ENCODE measurements around the gene TBC1D4. TPM values are rescaled to one million over a fixed set of nuclear protein-coding genes. Genes with fewer than 3 reads are reported as not detected.
"Not testable (repeated sequence)": the region's sequence is repeated elsewhere in the genome, so short reads cannot be mapped to it uniquely, and the experiment has no call there.

Gene TBC1D4
- total RNA-seq, 3 donors from 2014 or later = 33.3 to 52.8 (median 40.6) TPM

DNA sequence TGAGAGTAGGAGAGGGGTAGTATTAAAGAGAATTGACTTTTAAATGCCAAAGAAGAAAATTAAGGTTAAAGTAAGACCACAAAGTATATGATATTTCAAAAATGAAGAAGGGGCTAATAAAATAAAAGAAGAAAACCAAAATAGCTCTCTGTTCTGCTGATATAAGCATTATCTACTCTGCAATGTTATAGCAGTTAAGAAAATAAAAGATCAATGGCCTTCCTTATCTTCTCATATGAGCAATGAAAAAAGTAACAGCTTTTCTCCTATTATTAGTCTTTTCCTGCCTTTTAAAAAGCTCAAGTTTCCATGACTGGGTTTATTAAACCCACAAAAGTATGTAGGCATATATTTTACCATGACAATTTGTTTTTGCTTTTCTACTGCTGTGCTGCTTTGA lies 126.4 kb downstream of the TBC1D4 start:
- H3K27ac ChIP-seq = no peak overlapping the region
- H3K9me3 ChIP-seq = no peaks in the 10 kb centered on the region
- H3K36me3 ChIP-seq = no peaks in the 10 kb centered on the region
- H3K4me3 ChIP-seq = no peak overlapping the region
- H3K27me3 ChIP-seq = no peaks in the 10 kb centered on the region
- no peak for DNase-seq (ENCODE audit: low spot score in 2 of 2)
- TF ChIP-seq CTCF (IDR thresholded peaks at IDR 0.05) (no peak), POLR2AphosphoS5 (IDR thresholded peaks at IDR 0.05) (no peak), POLR2A (IDR thresholded peaks at IDR 0.05) (no peak)
- H3K4me1 ChIP-seq = no peaks in the 10 kb centered on the region
- intact Hi-C loops (cut with DNase I; ENCODE audit: low total_unique reads) = no loop called here

DNA sequence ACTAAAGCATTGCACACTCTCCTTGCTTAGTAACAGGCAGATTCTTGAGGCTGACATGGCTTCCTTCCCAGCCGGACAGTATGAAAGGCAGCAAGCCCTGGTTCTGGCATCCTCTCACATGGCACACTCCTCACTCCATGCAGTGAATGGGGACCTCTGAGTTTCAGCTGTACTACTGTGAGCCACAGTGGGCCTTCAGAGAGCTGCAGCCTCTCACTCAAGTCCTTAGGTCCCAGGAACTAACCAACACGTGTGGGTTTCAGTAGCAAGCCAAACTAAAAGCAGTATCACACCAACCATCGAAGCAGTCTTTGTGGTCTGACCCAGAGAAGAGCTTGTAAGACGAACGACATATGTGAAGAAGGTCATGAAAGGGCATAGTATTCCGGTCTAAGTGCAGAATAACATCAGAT lies 128.2 kb downstream of the TBC1D4 start:
- no peak overlapping the region for H3K4me3 ChIP-seq
- H3K9me3 ChIP-seq = no peaks in the 10 kb centered on the region
- no peak overlapping the region for H3K27ac ChIP-seq
- H3K36me3 ChIP-seq = no peaks in the 10 kb centered on the region
- intact Hi-C loops (cut with DNase I; ENCODE audit: low total_unique reads) = no loop called here
- H3K27me3 ChIP-seq = no peaks in the 10 kb centered on the region
- TF ChIP-seq POLR2A (IDR thresholded peaks at IDR 0.05) (no peak), POLR2AphosphoS5 (IDR thresholded peaks at IDR 0.05) (no peak), CTCF (IDR thresholded peaks at IDR 0.05) (no peak)
- H3K4me1 ChIP-seq = no peaks in the 10 kb centered on the region
- DNase-seq (ENCODE audit: low spot score in 2 of 2) = no peak

- intact Hi-C loops (cut with DNase I; ENCODE audit: low total_unique reads) = no loop called here
- H3K36me3 ChIP-seq = no peaks in the 10 kb centered on the region
- DNase-seq (ENCODE audit: low spot score in 2 of 2) = no peak
- H3K9me3 ChIP-seq = no peaks in the 10 kb centered on the region
- H3K27ac ChIP-seq = no peak overlapping the region
- no peaks in the 10 kb centered on the region for H3K4me1 ChIP-seq
- no peaks in the 10 kb centered on the region for H3K27me3 ChIP-seq
- no peak for TF ChIP-seq POLR2AphosphoS5 (IDR thresholded peaks at IDR 0.05)
- no peak for TF ChIP-seq CTCF (IDR thresholded peaks at IDR 0.05)
- no peak for TF ChIP-seq POLR2A (IDR thresholded peaks at IDR 0.05)
- no peak overlapping the region for H3K4me3 ChIP-seq
Observed at GRCh38 chr13:75352641-75353327, 129.2 kb downstream of the TBC1D4 start.

DNA sequence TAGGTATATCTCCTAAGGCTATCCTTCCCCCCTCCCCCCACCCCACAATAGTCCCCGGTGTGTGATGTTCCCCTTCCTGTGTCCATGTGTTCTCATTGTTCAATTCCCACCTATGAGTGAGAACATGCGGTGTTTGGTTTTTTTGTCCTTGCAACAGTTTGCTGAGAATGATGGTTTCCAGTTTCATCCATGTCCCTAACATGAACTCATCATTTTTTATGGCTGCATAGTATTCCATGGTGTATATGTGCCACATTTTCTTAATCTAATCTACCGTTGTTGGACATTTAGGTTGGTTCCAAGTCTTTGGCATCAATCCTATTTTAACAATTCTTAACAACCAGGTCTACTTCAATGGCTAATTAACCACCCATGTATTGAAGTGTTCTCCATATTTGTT lies 130.4 kb downstream of the TBC1D4 start:
- H3K27me3 ChIP-seq; H3K4me1 ChIP-seq; H3K27ac ChIP-seq; H3K36me3 ChIP-seq; H3K4me3 ChIP-seq; DNase-seq (ENCODE audit: low spot score in 2 of 2); intact Hi-C loops (cut with DNase I; ENCODE audit: low total_unique reads); H3K9me3 ChIP-seq: not testable (repeated sequence)

GRCh38 chr13:75347925-75348324 lies 134.0 kb downstream of the TBC1D4 start:
- intact Hi-C loops (cut with DNase I; ENCODE audit: low total_unique reads) = no loop called here
- Histone ChIP-seq H3K27me3 (no peaks in the 10 kb centered on the region), H3K4me3 (no peak overlapping the region), H3K4me1 (no peaks in the 10 kb centered on the region), H3K9me3 (no peaks in the 10 kb centered on the region), H3K27ac (peak overlapping the region; percentile 19 to 79), H3K36me3 (peaks cover 4% of the 10 kb centered on the region)
- no peak for DNase-seq (ENCODE audit: low spot score in 2 of 2)
- TF ChIP-seq POLR2A (IDR thresholded peaks at IDR 0.05) = no peak
- no peak for TF ChIP-seq POLR2AphosphoS5 (IDR thresholded peaks at IDR 0.05)
- TF ChIP-seq CTCF (IDR thresholded peaks at IDR 0.05) = no peak
